ENCODE results near the gene C2orf81.

Gene C2orf81

GRCh38 chr2:74390606-74391005 lies 30.8 kb downstream of the C2orf81 start:
- no peak for DNase-seq (ENCODE audit: low spot score)

DNA sequence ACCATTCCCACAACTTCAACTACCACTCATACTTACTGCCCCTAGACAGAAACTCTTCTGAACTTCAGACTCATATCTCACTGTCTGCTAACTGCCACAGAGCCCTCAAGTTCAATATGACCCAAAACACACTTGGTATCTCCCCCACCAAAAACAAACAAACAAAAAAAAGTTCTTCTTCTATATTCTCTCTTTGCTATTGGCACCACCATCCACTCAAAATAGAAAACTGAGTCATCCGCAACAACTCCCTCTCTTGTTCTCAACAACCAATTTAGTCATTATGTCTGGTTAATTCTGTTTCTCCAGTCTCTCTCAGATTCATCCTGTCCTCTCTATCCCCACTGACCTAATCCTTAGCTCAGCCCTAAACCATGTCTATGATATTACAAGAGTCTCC lies 34.1 kb downstream of the C2orf81 start:
- no peak for DNase-seq (ENCODE audit: low spot score)

- DNase-seq (ENCODE audit: low spot score): no peak
Measured at GRCh38 chr2:74385396-74385795, 36.0 kb downstream of the C2orf81 start.

DNA sequence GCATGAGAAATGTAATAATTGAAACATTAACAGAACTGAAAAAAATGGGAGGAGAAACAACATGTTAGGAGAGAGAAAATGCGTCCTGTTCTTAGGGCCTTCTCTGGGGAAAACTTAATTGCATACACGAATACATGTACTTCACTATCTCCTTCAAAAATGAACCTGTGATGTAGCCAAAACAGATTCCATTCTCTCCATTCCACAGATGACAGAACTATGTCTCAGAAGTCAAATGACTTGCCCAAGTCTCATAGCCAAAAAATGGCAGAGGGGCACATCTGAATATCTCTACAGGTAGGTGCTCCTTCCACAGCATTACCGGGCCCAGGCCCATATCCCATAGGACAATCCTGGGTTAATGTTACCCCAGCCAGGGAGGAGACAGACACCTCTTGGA lies 37.4 kb downstream of the C2orf81 start:
- DNase-seq (ENCODE audit: low spot score): no peak

DNA sequence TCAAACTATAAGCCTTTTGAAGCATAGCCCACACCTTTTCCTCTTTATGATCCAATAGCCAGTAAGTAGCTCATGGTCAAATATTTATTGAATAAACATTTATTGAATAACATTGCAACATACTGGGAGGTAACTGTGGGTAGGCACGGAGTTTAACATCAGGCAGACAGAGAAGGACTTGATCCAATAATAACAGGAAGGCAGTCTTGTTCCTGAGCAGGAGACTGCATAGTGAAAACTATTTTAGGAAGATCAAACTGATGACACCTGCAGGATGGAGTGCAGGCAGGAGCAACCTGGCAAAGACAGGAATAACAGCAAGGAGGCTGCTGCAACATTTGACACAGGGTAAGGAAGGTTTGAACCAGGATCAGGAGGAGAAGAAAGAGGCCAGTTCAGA lies 38.2 kb downstream of the C2orf81 start:
- DNase-seq (ENCODE audit: low spot score): no peak

DNA sequence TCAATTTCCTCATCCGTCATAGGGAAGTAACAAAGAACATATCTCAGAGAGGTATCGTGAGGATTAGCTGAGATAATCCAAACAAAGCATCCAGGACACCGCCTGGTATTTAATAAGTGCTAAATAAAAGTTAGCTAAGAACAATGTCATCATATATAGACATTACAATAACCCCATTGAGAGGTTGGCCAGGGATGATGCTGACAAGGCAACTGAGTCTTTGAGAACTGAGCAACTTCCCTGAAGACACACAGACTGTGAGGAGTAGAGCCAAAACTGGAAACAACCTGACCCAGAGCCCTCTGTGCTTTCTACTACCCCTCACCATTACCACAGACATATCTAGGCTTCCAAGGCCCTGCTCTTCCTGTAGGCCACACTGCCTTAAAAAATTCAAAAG lies 39.7 kb downstream of the C2orf81 start:
- DNase-seq (ENCODE audit: low spot score): no peak

DNA sequence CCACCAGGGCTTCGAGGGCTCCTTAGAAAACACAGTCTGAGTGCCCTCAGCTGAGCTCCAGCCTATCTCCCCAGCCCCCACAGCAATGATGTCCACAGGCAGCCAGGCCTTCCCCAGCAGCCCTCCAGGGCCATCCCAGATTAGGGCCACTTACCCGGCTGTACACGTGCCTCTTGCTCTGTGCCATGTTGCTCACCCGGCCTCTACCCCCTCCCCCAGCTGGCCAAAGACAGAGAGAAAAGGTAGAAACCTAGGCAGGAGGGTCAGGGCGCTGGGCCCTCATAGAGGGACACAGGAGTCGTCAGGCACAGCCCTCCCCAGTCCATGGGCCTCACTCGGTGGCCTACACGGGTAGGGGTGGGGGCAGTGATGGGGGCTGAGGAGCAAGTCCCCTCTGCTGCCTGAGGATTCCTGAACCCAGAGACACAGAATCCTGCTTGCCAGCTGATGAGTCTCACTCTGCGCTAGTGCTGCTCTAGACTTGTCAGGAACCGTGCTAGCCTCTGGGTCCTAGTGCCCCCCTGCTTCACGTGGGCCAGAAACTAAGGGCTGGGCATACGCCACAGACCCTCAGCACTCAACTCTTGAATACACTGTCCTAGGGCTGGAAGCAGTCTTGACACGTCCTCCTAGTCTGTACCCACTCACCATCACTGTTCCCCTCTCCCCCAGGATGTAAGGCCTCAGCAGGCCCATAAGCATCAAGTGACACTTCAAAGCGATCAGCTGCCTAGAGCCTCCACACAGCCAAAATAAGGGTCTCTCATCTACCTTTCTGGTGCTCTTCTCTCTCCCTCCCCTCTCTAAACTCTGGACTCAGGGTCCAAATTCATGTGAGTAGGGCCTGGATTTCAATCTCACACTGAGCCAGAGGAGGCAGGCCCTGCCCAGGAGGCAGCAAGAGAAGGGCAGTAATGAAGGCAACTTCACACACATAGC lies 41.3 kb downstream of the C2orf81 start, which contains the start of gene DCTN1:
DCTN1 (minus strand) TSS at position 461 of the 939 bp plus-strand sequence; CDS start at position 187, 274 bp downstream.
- DNase-seq (ENCODE audit: low spot score): peak; percentile 38

DNA sequence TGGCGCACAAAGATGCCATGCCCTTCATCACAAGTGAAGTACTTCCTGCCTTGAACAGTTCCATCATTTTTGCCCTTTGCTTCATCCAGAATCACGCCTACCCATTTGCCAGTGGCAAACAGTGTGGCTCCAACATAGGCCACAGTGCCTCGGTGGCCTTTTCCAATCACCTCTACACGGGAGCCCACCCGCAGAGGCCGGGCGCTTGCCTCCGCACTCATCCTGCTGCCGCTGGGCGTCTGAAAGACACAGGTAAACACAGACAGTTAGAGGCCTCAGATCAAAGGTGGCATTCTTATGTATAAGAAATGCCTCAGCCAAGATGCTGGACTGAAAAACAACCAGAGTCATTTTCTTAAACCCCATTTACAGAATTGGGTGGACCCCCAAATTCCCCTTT lies 43.4 kb downstream of the C2orf81 start:
- DNase-seq (ENCODE audit: low spot score): no peak

DNA sequence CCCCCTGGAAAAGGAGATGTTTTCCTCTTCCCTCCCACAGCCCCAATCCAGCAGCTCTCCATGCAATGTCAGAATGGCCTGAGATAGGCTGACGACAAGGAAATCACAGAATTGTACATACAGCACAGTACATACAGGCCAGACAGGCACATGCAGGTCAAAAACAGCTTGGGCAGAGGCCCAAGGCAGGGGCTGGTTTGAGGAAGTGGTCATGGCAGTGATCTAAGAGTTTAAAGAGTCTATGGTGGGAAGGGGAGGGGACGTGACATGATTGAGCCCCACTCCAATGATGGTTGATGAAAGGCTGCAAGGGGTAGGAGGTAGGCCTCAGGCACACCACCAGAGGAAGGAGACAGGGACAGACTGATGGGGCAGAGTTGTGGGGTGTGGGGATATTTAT lies 45.6 kb downstream of the C2orf81 start:
- DNase-seq (ENCODE audit: low spot score): no peak

DNA sequence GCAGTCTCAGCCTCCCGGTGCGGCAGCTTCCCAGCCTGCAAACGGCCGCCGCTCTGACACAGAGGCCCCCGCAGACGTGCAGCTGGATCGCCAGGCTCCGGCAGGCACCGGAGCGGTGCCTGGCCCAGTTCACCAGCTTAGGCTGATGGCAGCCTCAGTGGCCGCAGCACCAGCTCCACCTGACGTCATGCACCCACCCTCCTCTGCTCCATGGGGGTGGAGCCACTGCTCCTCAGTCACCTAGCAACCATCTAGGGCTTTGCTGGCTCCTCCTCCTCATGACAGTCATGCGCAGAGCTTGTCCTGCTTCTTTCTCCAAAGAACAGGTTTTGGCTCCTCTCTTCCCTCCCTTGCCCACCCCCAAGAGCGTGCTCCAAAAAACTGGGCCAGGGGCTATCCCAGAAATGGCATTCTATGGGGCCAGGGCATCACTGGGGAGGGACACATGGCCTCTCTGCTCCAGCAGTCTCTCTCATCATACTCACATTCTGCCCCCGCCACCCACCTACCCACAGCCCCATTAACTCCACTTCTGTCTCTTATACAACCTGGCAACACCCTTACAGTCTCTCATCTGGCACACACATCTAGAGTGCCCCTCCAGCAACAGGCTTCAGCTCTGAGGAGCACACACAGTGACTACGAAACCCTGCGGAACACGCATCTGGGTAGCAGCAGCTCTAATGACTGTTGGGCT lies 46.8 kb downstream of the C2orf81 start:
- no peak for DNase-seq (ENCODE audit: low spot score)

- no peak for DNase-seq (ENCODE audit: low spot score)
Measured at GRCh38 chr2:74373985-74374384, 47.4 kb downstream of the C2orf81 start.

DNA sequence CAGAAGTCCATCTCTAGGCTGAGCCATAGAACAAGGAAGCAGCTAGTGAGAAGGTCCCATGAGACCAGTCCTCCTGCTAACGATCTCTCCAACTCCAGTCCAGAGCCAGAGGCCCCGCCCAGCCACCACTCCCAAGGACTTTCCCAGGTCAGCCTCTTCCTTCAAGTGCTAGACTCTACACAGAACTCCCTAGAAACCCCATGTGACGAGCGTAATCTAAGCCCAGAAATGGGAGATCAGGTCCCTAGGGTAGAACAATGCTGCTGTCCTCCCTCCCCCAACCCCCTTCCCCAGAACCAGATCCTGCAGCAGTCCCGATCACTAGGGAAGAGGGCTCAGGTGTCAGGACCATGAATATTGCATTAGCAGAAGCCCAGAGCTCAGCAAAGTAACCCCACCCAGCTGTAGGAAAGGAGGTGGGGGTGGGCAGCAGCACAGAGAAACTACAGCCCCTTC lies 48.2 kb downstream of the C2orf81 start:
- no peak for DNase-seq (ENCODE audit: low spot score)

DNA sequence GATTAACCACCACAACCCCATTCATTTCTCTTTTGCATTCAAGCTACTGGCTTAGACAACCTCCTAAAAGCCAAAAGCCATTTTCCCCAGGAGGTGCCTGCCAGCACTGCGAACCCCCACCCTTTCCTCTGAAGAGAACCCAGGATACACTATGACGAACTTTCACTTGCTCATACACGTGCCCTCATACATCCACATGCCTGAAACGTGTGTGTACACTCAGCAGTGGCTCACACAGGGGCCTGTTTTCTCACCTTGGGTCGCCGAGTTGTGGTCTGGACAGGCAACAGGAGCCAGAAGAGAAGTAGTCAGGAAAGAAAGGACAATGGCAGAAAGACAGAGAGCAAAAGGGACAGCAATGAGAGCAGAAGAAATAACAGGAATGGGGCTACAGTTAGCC lies 48.7 kb downstream of the C2orf81 start:
- DNase-seq (ENCODE audit: low spot score): no peak

DNA sequence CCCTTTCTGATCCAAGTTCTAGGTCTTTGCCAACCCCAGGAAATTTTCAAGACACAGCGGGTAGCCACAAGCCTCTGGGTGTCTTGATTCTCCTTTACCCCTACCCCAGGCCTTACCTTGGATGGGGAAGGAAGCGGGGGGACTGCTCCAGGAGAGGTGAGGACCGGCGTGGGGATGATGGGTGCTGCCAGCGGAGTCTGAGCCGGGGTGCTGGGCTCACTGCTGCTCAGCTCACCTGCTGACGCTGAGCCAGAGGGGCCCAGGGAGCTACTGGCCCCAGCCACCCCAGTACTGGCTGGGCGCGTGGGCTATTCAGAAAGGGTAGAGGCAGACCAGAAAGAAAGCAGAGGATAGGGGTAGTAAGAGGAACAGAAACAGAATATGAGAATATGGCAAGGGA lies 50.0 kb downstream of the C2orf81 start:
- no peak for DNase-seq (ENCODE audit: low spot score)

GRCh38 chr2:74369976-74370375 lies 51.4 kb downstream of the C2orf81 start:
- DNase-seq (ENCODE audit: low spot score): no peak

DNA sequence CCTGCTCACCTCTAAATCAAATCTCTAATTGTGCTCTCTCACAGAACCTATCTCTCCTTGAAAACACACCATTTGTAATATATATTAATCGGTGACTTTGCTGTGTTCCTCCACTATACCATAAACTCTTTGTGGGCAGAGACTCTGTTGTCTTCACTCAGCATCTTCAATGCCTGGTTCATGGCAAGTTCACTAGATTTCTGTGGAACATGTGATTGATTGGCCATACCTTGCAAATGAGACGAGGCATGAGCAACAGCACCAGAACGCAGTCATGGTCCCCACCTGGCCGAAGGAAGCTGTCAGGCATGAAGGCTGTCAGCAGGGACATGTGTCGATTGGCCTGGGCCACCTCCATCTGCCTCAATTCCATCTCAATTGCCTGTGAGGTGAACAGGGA lies 52.9 kb downstream of the C2orf81 start:
- DNase-seq (ENCODE audit: low spot score): no peak

- no peak for DNase-seq (ENCODE audit: low spot score)
Measured at GRCh38 chr2:74367789-74368188, 53.6 kb downstream of the C2orf81 start.

DNA sequence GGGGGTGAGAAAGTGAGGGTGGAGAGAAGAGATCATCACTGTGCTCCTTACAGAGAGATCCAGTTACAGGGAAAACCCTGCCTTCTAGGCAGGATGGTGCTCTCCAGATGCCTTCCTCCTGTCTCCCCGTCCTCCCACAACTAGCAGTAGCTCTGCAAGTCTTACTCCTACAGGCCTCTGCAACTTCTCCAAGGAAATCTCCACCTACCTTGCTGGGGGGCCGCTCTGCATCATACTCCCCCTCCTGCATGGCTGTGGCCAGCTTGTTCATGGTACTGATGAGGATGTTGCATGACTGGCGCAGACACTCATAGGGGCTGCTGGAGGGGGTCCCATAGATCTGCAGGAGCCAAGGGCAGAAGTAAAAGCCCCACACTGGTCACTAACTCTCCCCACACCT lies 55.4 kb downstream of the C2orf81 start:
- DNase-seq (ENCODE audit: low spot score): no peak

DNA sequence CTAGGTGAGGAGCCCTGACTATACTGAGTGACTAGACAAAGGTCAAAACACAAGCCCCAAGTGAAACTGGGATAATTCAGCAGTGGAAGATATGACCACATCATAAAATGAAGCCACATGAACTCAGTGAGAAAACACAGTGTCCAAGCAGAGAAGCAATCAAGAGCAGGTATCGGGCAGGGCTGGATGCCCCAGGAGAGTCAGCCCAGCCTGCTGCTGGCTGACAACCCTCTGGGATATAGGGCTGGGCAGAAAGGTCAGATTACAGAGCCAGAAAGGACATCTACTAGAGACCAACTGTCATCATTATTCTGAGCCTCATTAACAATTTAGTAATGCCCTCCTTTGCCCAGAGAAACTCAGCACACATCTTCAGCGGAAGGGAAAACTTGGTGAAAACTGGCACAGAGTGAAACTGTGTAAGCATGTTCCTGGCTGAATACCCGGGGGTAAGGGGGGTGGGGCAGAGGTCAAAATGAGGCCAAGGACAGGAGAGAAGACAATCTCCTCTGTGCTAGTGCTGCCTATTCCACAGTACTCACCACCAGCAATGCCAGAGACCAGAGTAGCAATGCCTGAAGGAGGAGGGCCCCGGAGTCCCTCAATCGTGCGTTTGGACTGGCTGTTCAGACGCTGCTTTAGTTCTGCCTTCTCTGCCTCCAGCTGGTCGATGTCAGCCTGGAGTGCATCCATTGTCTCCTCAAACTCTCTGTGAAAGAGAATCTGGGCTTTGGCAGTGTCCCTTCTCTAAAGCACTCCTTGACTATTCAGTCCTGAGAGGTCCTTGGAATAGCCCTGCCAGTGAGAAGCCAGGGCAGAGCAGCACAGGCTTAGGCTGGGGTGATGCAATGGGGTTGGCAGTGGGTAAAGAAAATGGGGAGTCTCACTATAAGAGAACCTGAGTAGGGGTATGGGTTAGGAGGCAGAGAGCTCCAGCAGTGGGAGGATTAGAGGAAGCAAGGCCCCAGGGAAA lies 56.6 kb downstream of the C2orf81 start:
- DNase-seq (ENCODE audit: low spot score): no peak
